ENCODE data around the gene ATP9A. TPM values are rescaled to one million over a fixed set of nuclear protein-coding genes. Genes with fewer than 3 reads are reported as not detected.
"Not testable (repeated sequence)": the region's sequence is repeated elsewhere in the genome, so short reads cannot be mapped to it uniquely, and the experiment has no call there.

The ATP9A gene, protein sequence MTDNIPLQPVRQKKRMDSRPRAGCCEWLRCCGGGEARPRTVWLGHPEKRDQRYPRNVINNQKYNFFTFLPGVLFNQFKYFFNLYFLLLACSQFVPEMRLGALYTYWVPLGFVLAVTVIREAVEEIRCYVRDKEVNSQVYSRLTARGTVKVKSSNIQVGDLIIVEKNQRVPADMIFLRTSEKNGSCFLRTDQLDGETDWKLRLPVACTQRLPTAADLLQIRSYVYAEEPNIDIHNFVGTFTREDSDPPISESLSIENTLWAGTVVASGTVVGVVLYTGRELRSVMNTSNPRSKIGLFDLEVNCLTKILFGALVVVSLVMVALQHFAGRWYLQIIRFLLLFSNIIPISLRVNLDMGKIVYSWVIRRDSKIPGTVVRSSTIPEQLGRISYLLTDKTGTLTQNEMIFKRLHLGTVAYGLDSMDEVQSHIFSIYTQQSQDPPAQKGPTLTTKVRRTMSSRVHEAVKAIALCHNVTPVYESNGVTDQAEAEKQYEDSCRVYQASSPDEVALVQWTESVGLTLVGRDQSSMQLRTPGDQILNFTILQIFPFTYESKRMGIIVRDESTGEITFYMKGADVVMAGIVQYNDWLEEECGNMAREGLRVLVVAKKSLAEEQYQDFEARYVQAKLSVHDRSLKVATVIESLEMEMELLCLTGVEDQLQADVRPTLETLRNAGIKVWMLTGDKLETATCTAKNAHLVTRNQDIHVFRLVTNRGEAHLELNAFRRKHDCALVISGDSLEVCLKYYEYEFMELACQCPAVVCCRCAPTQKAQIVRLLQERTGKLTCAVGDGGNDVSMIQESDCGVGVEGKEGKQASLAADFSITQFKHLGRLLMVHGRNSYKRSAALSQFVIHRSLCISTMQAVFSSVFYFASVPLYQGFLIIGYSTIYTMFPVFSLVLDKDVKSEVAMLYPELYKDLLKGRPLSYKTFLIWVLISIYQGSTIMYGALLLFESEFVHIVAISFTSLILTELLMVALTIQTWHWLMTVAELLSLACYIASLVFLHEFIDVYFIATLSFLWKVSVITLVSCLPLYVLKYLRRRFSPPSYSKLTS
- total RNA-seq = 81.2 and 88.1 TPM in 2 replicates
- long read RNA-seq, partial matches to known transcripts = 2 of 27 reads
- long read RNA-seq, other reads (novel, unspliced or antisense) = 25 of 27 reads

DNA sequence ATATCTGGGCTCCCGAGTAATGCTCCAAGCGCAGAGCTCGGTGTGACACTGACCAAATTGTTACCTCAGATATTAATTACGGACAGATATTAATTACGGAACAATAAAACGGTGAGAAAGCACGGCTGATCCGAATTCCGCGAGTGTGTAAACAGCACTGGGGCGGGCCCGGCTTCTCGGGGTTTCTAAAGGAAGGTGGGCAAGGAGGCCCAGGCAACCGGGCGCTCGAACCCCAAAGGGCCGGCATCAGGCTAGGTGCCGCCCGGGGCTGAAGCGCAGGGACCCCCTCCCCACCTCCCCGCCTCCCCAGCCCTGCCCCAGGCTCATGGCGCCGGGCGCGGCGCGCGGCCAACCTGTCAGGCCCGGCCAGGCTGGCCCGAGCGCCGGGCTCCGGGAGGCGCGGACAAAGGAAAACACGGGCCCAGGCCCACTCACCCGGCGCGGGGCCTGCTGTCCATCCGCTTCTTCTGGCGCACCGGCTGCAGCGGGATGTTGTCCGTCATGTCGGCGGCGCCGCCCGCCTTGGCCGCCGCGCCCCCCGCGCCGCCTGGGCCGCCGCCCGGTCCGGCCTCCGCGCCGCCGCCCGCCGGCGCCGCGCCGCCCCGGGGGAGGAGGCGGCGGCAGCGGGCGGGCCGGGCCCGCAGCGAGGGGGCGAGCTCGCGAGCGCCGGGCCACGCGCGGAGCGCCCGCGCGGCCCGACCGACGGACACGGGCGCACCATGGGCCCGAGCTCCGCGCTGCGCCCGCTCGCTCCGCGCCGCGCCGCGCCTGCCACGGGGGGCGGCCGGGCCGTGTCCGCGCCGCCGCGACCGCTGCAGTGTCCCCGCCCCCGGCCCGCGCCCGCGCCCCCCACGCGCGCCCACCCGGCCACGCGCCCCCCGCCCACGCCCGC is at the start of gene ATP9A:
Gene ATP9A, minus strand, starts transcription at position 524 of the 892 bp plus-strand sequence. Its CDS starts 21 bp downstream, at position 503.
- TF ChIP-seq, protein P1, sequence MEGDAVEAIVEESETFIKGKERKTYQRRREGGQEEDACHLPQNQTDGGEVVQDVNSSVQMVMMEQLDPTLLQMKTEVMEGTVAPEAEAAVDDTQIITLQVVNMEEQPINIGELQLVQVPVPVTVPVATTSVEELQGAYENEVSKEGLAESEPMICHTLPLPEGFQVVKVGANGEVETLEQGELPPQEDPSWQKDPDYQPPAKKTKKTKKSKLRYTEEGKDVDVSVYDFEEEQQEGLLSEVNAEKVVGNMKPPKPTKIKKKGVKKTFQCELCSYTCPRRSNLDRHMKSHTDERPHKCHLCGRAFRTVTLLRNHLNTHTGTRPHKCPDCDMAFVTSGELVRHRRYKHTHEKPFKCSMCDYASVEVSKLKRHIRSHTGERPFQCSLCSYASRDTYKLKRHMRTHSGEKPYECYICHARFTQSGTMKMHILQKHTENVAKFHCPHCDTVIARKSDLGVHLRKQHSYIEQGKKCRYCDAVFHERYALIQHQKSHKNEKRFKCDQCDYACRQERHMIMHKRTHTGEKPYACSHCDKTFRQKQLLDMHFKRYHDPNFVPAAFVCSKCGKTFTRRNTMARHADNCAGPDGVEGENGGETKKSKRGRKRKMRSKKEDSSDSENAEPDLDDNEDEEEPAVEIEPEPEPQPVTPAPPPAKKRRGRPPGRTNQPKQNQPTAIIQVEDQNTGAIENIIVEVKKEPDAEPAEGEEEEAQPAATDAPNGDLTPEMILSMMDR (IDR thresholded peaks at IDR 0.05; ENCODE audit: unreplicated experiment) = no peak
- peak within 1 kb of the TSS; percentile 98 for H3K27ac Mint-ChIP-seq

DNA sequence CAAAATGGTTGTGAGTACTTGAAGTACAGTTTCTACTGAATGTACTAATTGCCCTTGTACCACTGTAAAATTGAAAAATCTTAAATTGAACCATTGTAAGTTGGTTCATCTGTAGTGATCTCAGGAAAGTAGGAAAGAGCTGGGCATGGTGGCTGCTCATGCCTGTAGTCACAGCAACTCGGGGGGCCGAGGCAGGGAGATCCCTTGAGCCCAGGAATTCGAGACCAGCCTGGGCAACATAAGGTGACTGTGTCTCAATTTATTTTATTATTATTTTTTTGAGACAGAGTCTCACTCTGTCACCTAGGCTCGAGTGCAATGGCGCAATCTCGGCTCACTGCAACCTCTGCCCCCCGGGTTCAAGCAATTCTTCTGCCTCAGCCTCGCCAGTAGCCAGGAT is 48.7 kb upstream of the ATP9A start:
- not testable (repeated sequence) for H3K36me3 Mint-ChIP-seq (ENCODE audit: insufficient read depth); DNase-seq (ENCODE audit: low spot score, unreplicated experiment); H3K9me3 Mint-ChIP-seq (ENCODE audit: low read depth); H3K27ac Mint-ChIP-seq; H3K4me3 Mint-ChIP-seq (ENCODE audit: low read depth); H3K4me1 Mint-ChIP-seq (ENCODE audit: low read depth); H3K27me3 Mint-ChIP-seq

More for the DNA sequence above, at the start of gene ATP9A:
- Mint-ChIP-seq H3K27me3 (no peaks in the 10 kb centered on the region), H3K4me1 (ENCODE audit: low read depth) (peaks cover 7% of the 10 kb centered on the region), H3K36me3 (ENCODE audit: insufficient read depth) (peaks cover 3% of the 10 kb centered on the region), H3K4me3 (ENCODE audit: low read depth) (peak within 1 kb of the TSS; percentile 95), H3K9me3 (ENCODE audit: low read depth) (no peaks in the 10 kb centered on the region)
- DNase-seq (ENCODE audit: low spot score, unreplicated experiment) = peak; percentile 19

DNA sequence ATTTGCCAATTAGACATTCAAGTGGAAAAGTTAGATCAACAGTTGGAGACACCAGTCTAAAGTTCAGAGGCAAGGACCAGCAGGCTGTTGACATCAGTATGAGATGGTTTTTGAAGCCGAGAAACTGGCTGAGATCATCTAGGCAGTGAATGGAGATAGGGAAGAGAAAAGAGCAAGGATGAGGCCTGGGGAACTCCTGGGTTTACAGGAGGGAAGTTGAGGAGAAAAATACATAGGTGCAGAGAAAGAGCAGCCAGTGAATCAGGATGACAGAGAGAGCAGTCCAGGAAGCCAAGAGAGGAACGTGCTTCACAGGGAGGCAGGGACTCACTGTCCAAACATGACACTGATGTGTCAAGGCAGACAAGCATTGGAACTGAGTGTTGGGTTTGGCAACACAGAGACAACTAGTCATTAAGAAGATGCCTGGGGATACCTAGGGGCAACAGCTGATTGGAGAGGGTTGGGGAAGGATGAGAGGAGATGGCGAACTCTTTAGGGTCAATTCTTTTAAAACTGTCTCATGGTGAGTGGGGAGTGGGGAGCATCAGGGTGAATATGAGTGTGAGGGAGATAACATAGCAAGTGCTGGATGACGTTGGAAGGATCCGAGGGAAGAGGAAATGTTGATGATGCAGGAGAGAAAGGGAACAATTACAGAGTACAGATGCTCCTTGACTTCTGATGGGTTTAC is 47.3 kb upstream of the ATP9A start:
- TF ChIP-seq, protein P1 (IDR thresholded peaks at IDR 0.05; ENCODE audit: unreplicated experiment) = no peak
- Mint-ChIP-seq H3K27me3 (peaks cover 9% of the 10 kb centered on the region), H3K4me1 (ENCODE audit: low read depth) (peaks cover 10% of the 10 kb centered on the region), H3K9me3 (ENCODE audit: low read depth) (no peaks in the 10 kb centered on the region), H3K36me3 (ENCODE audit: insufficient read depth) (no peaks in the 10 kb centered on the region), H3K4me3 (ENCODE audit: low read depth) (no peak overlapping the region), H3K27ac (no peak overlapping the region)
- no peak for DNase-seq (ENCODE audit: low spot score, unreplicated experiment)

DNA sequence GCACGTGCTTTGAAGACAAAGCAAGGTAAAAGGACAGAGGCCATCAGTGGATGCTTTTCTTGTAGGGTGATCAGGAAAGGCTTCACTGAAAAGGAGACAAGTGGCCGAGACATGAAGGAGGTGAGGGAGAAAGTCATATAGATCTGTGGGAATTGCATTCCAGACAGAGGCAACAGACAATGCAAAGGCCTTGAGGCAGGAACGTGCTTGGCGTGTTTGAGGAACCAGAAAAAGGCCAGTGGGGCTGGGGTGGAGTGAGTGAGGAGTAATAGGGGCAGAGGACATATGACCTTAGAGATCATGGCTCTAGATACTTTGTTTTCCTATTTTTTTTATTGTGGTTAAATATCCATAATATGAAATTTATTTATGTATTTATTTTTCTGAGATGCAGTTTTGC is 44.7 kb upstream of the ATP9A start:
- no peaks in the 10 kb centered on the region for H3K36me3 Mint-ChIP-seq (ENCODE audit: insufficient read depth)
- no peak overlapping the region for H3K27ac Mint-ChIP-seq
- DNase-seq (ENCODE audit: low spot score, unreplicated experiment) = no peak
- no peaks in the 10 kb centered on the region for H3K9me3 Mint-ChIP-seq (ENCODE audit: low read depth)
- TF ChIP-seq, protein P1 (IDR thresholded peaks at IDR 0.05; ENCODE audit: unreplicated experiment) = no peak
- H3K4me1 Mint-ChIP-seq (ENCODE audit: low read depth) = peaks cover 15% of the 10 kb centered on the region
- no peak overlapping the region for H3K4me3 Mint-ChIP-seq (ENCODE audit: low read depth)
- peaks cover 9% of the 10 kb centered on the region for H3K27me3 Mint-ChIP-seq

All from progenitor cell of endocrine pancreas (in vitro differentiated cells).